ENCODE data around the gene OR5F1. TPM values are rescaled to one million over a fixed set of nuclear protein-coding genes. Genes with fewer than 3 reads are reported as not detected.

The OR5F1 gene
- not detected in 2 replicates for total RNA-seq

DNA sequence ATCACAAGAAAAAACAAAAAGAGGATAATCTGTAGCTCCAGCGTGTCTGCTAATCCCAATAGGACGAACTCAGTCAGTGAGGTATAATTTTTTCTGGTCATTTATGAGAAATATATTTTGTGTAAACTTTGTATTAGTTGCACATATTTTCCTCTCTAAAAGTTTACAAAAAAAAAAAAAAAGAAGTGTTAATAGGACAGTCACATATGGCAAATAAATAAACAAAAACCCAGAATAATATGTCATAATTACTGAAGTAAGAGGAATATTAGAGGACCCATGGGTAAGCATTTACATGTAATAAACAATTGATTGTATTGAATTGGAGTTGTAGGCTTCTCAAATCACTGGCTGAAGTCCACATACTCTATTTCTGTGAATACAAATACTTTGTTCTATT is at the start of gene OR5F1:
TSS of gene OR5F1 (minus strand) at position 101 of the 400 bp plus-strand sequence. CDS start at position 101, 0 bp downstream.

DNA sequence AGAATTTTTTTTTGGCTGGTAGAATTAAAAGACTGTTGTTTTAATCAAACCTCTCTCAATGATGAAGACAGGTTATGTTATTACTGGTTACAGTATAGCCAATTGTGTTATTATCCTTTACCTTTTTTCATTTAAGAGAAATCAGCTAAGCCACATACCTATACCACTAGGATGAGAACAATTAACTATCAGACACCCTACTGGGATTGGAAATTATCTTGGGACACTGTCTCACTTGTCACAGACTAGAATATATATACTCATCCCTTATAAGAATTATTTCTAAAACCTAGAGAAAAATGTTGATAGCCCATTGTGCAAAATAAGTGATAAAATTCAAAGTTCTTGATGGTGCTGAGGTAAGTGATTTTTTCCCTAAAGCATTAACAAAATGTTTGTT is 32.9 kb upstream of the OR5F1 start, which contains the start of gene OR5AS1:
TSS of gene OR5AS1 (plus strand) at position 301 of the 400 bp plus-strand sequence. CDS start 2,765 bp downstream, outside the sequence.

DNA sequence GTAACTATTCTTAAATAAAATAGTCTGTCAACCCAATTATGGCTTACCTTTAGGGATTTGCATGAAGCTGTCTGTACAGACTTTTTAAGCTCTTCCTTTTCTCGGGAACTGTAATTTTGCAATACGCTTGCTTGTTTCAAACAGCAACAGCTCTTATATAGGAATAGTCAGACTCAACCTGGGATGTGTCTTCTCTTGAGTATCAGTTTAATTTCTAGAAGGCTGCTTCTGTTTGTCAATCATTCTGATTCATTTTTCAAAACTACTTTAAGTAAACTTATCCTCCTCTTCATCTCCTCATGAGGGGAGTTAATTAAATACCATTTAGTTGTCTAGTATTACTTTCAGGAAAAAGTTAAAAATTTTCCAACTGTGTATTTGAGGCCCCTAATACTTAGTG is 24.6 kb downstream of the OR5F1 start, which contains the start of gene OR10AG1:
TSS of gene OR10AG1 (minus strand) at position 101 of the 400 bp plus-strand sequence. CDS start at position 63, 38 bp downstream.

Other genes starting within 250 kb of the OR5F1 start
- not detected in 2 replicates for gene OR5D13, start 221.2 kb downstream of the OR5F1 start, total RNA-seq
- not detected in 2 replicates for gene OR5D14, start 199.1 kb downstream of the OR5F1 start, total RNA-seq
- gene OR5L1, start 183.3 kb downstream of the OR5F1 start, total RNA-seq: not detected in 2 replicates
- not detected in 2 replicates for gene OR5D18, start 175.0 kb downstream of the OR5F1 start, total RNA-seq
- gene OR5L2, start 167.4 kb downstream of the OR5F1 start, total RNA-seq: not detected in 2 replicates
- not detected in 2 replicates for gene OR5D16, start 155.9 kb downstream of the OR5F1 start, total RNA-seq
- not detected in 2 replicates for gene TRIM51, start 111.3 kb downstream of the OR5F1 start, total RNA-seq
- not detected in 2 replicates for gene OR5W2, start 80.0 kb downstream of the OR5F1 start, total RNA-seq
- gene OR5I1, start 58.2 kb downstream of the OR5F1 start, total RNA-seq: not detected in 2 replicates
- not detected in 2 replicates for gene OR10AG1, start 24.7 kb downstream of the OR5F1 start, total RNA-seq
- not detected in 2 replicates for gene OR5AS1, start 33.0 kb upstream of the OR5F1 start, total RNA-seq
- gene OR8I2, start 98.7 kb upstream of the OR5F1 start, total RNA-seq: not detected in 2 replicates
- not detected in 2 replicates for gene OR8H2, start 109.1 kb upstream of the OR5F1 start, total RNA-seq
- not detected in 2 replicates for gene OR8H3, start 127.7 kb upstream of the OR5F1 start, total RNA-seq
- not detected in 2 replicates for gene OR8J3, start 145.6 kb upstream of the OR5F1 start, total RNA-seq
- gene OR8K5, start 165.7 kb upstream of the OR5F1 start, total RNA-seq: not detected in 2 replicates
- gene OR5J2, start 182.0 kb upstream of the OR5F1 start, total RNA-seq: not detected in 2 replicates
- not detected in 2 replicates for gene OR5T2, start 239.6 kb upstream of the OR5F1 start, total RNA-seq